HG02970 (cell line): Measurements from ENCODE around the gene MUC6.

Source experiments
- ATAC-seq: cut with Tn5 transposase; IDR thresholded peaks from one replicate; pipeline ENCODE4 v1.9.1; 2021; ENCODE audit warnings: mild to moderate bottlenecking, moderate library complexity, moderate number of reproducible peaks; ENCODE audit not compliant: unreplicated experiment, low FRiP score

MUC6 gene

GRCh38 chr11:1039481-1040427, 3.2 kb upstream of the MUC6 start:
- no peak for ATAC-seq

GRCh38 chr11:1038921-1039320, 2.4 kb upstream of the MUC6 start:
- ATAC-seq: no peak

GRCh38 chr11:1038361-1038760, 1.8 kb upstream of the MUC6 start:
- ATAC-seq: no peak

- ATAC-seq: no peak
Measured at GRCh38 chr11:1037506-1038055, 1.1 kb upstream of the MUC6 start.

GRCh38 chr11:1036931-1037330, 413 bp upstream of the MUC6 start:
- no peak for ATAC-seq

GRCh38 chr11:1035577-1036283, 788 bp downstream of the MUC6 start:
- ATAC-seq: no peak

- ATAC-seq: no peak
Measured at GRCh38 chr11:1034456-1035295, 1.8 kb downstream of the MUC6 start.

GRCh38 chr11:1034001-1034400, 2.5 kb downstream of the MUC6 start:
- no peak for ATAC-seq

GRCh38 chr11:1033016-1033798, 3.3 kb downstream of the MUC6 start:
- ATAC-seq: no peak

- no peak for ATAC-seq
Measured at GRCh38 chr11:1032310-1032891, 4.1 kb downstream of the MUC6 start.

GRCh38 chr11:1031121-1031899, 5.2 kb downstream of the MUC6 start:
- no peak for ATAC-seq

GRCh38 chr11:1030556-1030955, 6.0 kb downstream of the MUC6 start:
- no peak for ATAC-seq

GRCh38 chr11:1030086-1030485, 6.4 kb downstream of the MUC6 start:
- ATAC-seq: no peak

- no peak for ATAC-seq
Measured at GRCh38 chr11:1029654-1030053, 6.9 kb downstream of the MUC6 start.

GRCh38 chr11:1029051-1029450, 7.5 kb downstream of the MUC6 start:
- ATAC-seq: no peak

- ATAC-seq: no peak
Measured at GRCh38 chr11:1028616-1029015, 7.9 kb downstream of the MUC6 start.

- ATAC-seq: no peak
Measured at GRCh38 chr11:1028291-1028540, 8.3 kb downstream of the MUC6 start.

- ATAC-seq: no peak
Measured at GRCh38 chr11:1027483-1028290, 8.8 kb downstream of the MUC6 start.
